Epithelial cell of proximal tubule (primary cell): ENCODE results near the gene GRIK3. TPM values are rescaled to one million over a fixed set of nuclear protein-coding genes. Genes with fewer than 3 reads are reported as not detected.

Experiments used
- DNase-seq: peaks from one replicate; pipeline ENCODE4 v3.0.0-alpha.2; 2011; ENCODE audit warnings: low read depth
- H3K4me3 ChIP-seq: 2 replicates; pipeline ENCODE4 v1.5.1; 2011; ENCODE audit warnings: low read depth, mild to moderate bottlenecking, low read length
- total RNA-seq: library from RNA; depleted of rRNA; stranded (reverse); fragments of >200 nt; gene quantifications from 2 replicates; pipeline ENCODE4 v1.2.3, GENCODE V29; 2015
- TF ChIP-seq, protein P1 (sequence below): conservative IDR thresholded peaks from 2 replicates; pipeline ENCODE4 v1.5.1; 2012; ENCODE audit warnings: low read depth, mild to moderate bottlenecking, low read length

Gene GRIK3
- total RNA-seq, 1 donor from 2014 or later, result not detected

DNA sequence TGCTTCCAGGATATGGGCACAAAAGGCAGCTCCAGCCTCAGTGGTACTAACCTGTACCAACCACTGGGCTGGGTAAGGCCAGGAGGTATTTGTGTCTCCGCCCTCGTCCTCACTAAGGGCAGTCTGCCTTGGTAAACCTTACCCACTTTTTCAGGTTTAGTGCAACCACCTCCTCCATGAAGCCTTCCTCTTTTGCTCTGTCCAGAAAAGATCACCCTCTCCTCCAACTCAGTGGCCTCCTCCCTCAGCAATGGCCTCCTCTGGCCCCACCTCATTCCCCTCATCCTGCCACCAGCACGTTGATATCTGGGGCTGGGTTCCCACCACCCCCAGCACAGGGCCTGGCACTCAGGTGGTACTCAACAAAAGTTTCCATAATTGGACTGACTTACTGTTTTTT lies 161.5 kb downstream of the GRIK3 start:
- DNase-seq, result no peak
- no peak overlapping the region for H3K4me3 ChIP-seq
- TF ChIP-seq, protein P1, sequence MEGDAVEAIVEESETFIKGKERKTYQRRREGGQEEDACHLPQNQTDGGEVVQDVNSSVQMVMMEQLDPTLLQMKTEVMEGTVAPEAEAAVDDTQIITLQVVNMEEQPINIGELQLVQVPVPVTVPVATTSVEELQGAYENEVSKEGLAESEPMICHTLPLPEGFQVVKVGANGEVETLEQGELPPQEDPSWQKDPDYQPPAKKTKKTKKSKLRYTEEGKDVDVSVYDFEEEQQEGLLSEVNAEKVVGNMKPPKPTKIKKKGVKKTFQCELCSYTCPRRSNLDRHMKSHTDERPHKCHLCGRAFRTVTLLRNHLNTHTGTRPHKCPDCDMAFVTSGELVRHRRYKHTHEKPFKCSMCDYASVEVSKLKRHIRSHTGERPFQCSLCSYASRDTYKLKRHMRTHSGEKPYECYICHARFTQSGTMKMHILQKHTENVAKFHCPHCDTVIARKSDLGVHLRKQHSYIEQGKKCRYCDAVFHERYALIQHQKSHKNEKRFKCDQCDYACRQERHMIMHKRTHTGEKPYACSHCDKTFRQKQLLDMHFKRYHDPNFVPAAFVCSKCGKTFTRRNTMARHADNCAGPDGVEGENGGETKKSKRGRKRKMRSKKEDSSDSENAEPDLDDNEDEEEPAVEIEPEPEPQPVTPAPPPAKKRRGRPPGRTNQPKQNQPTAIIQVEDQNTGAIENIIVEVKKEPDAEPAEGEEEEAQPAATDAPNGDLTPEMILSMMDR, result no peak

DNA sequence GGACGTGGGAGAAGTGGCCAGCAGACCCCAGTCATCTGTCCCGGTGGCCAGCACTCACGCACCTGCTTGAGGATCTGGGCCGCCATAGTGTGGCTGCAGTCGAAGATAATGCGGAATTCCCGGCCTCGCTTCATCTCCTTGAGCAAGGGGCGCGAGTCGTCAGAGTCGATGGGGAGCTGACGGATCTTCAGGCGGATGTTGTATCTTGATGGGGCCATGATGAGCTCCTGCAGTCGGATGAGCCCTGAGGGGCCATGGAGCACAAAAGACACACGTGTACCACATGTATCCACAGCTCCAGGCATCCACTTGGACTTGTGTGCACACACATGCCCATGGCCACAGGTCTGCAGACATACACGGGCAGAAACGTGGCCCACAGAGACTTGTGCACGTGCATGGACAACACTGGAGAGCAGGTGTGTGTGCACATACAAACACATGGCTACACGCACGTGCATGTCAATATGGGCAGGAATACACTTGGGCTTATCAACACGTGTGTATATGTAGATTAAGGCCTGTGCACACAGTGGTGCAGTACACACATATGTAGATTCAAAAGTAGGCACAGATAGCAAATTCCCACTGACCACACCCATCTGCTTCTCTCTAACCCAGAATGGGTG lies 162.1 kb downstream of the GRIK3 start:
- no peak for DNase-seq
- no peak overlapping the region for H3K4me3 ChIP-seq
- TF ChIP-seq, protein P1, result no peak

DNA sequence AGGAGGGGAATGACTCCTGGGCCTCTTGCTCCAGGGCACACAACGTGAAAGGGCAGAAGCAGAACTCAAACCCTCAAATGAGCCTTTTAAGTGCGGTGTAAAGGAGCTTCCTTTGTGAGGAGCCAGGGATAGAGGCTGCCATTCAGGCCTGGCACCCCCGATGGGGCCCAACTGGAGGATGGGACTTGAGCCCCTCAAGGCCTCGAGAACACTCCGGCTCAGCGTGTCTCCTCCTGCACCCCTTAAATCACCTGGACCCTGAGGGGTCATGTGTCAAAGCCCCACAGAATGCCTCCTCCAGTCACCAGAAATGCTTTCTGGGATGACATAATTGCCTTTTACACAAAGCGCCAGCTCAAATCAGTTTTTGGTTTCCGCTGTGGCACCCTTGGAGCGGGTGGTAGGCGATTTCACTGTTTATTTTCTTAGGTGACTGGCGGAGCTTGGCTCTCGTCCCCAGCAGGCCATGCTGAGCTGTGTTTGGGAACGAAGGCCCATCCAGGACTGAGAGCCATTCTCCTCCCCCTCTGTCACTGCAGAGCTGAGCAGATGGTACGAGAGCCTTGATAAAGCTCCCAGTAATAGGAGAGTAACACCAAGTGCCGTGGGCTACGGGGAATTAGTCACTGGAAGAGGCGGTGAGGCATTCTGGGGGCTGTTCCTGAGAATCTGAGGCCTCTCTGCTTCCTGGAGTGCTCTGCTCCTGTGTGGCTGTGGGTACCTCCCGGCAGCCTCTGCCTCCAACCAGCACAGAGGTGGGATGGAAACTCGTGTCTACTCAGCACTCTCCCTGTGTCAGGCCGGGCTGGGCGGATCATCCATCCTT lies 163.0 kb downstream of the GRIK3 start:
- no peak for DNase-seq
- H3K4me3 ChIP-seq, result no peak overlapping the region
- TF ChIP-seq, protein P1, result no peak

DNA sequence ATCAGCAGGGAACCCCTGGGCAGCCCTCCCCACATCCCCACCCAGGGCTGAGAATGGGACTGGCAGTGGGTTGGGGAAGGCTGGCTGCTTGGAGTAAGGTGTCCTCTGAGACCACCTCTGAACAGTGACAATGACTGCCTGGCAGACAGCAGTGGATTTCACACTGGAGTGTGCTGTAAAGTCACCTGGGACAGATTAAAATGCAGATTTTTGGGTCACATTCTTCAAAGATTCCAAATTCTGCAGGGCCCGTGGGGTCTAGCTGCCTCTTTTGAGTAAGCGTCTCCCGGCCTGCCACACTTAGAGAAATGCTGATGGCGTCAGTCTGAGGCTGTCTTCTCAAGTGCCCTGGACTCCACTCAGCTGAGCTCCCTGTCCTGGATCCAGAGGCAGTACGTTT lies 164.5 kb downstream of the GRIK3 start:
- TF ChIP-seq, protein P1, result no peak
- no peak for DNase-seq
- no peak overlapping the region for H3K4me3 ChIP-seq

DNA sequence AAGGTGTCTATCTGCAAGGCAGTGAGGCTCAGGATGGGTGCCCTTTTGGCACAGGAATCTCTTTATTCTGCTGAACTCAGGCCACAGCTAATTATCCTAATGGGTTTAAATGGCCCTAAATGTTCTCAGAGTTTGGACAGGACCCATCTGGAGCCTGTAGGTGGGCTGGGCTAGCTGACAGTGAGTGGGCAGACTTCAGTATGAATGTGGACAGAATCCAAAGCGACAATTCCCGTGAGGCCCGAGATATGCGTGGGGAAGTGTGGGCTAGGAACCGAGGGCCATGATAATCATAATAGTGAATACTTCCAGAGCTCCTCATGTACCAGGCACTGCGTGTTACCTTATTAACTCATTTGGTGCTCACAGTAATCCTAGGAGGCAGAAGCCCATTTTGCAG lies 165.3 kb downstream of the GRIK3 start:
- TF ChIP-seq, protein P1, result no peak
- DNase-seq, result no peak
- no peak overlapping the region for H3K4me3 ChIP-seq

DNA sequence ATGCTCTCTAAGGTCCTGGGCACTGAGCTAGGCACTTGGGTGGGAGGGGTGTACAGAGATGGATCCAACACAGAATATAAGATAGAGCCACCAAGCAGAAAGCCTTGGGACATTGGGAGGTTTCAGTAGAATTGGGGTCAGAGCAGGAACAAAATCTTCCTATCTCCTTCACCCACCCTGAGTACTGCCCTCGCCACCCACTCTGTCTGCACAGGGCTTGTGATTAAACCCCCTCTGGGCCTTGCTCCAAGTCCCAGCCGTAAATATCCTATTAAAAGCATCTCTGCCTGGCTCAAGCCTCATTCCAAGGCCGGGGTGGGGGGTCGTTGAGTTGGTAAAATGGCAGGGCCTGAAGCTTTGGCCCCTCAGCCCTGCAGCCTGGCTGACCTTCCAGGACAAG lies 166.7 kb downstream of the GRIK3 start:
- DNase-seq, result no peak
- no peak overlapping the region for H3K4me3 ChIP-seq

More for the DNA sequence above, 166.7 kb downstream of the GRIK3 start:
- TF ChIP-seq, protein P1, result no peak
